ENCODE results near the gene RRP8.

RRP8 gene

GRCh38 chr11:6632116-6633073 is 29.0 kb upstream of the RRP8 start:
- no peak for DNase-seq (ENCODE audit: low read depth)

- DNase-seq (ENCODE audit: low read depth), result no peak
Measured at GRCh38 chr11:6631361-6631890, 28.0 kb upstream of the RRP8 start.

- no peak for DNase-seq (ENCODE audit: low read depth)
Measured at GRCh38 chr11:6630632-6631291, 27.3 kb upstream of the RRP8 start.

DNA sequence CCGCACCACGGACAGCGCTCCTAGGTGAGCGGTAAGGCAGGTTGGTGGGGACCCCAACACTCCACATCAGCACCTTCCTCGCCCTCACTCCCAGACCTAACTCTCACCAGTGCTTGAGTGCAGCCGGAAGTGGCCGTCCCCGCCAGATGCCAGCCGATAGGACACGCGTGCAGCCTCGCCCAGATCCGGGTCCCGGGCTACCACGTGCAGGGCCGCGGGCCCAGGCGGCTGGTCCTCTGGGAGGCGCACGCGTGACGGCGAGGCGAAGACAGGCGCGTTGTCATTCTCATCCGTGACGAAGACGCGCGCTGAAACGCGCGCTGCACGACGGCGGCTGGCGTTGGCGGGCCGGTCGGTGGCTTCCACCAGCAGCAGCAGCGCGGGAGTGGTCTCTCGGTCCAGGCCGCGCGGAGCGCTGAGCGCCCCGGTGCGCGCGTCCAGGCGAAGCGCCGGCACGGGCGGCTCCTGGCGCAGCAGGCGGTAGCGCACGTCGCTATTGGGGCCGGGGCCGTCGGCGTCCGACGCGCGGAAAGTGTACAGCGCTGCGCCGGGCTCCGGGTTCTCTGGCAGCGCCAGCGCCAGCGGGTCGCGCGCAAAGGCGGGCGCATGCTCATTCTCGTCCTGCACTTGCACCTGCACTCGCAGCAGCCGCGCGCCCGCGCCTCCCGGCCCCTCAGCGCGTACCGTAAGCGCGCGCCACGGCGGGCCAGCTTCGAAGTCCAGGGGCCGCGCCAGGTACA is 26.6 kb upstream of the RRP8 start:
- DNase-seq (ENCODE audit: low read depth), result no peak

DNA sequence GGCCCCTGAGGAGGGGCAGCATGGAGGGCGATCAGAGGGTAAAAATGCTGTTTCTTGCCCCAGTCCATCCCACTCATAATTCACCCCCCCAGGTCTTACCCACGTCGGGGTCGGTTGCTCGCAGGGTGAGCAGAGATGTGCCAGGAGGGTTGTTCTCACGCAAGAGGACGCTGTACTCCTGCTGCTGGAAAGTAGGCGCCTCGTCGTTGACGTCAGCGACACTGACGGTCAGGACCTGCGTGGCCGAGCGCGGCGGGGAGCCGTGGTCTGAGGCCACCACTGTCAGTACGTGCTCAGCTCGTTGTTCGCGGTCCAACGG is 26.1 kb upstream of the RRP8 start:
- no peak for DNase-seq (ENCODE audit: low read depth)

GRCh38 chr11:6628526-6628925 is 25.1 kb upstream of the RRP8 start:
- no peak for DNase-seq (ENCODE audit: low read depth)

DNA sequence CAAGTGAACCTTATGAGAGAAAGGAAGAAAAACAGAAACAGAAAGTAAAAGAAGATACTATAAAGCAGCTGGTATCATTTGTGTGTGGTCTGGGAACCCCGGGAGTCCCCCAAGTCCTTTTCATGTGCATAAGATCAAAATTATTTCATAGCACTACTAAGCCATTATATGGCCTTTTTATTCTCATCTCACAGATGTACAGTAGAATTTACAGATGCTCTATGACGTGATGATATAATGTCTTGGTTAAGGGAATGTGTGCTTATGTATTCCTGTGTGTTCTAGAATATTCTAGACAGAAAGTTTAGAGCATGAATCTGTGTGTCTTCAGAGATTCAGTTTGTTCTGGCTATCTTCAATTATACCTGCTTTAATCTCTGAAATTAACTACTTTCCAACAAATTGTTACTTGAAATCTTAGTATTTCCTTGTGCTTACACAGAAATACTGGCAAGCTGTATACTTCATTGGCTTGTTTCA is 24.4 kb upstream of the RRP8 start:
- DNase-seq (ENCODE audit: low read depth), result no peak

DNA sequence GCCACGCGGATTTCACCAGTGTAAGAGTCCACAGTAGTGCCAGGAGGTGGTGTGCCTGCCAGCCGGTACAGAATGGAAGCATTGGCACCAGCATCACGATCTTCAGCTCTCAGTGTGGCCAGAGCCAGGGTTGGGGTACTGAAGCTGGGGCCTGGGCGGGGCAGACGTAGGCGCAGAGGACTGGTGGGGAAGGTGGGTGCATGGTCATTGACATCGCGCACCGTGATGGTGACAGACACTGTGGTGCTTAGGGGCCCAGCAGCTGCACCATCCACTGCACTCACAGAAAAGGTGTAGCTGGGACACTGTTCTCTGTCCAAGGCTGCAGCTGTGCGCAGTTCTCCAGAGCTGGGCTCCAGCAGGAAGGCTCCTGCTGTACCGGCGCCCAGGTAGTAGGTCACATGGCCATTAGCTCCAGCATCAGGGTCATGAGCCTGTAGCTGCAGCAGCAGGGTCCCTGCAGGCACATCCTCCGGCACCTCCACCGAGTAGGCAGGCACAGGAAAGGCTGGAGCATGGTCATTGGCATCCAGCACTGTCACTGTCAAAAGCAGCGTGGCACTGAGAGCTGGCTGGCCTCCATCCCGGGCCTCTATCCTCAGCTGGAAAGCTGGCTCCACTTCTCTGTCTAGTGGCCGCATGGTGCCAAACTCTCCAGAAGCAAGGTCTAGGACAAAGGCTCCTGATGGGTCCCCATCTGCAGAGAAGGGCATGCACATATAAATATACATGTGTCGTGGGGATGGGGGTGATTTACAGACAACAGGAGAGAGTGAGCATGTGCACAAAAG is 23.8 kb upstream of the RRP8 start:
- no peak for DNase-seq (ENCODE audit: low read depth)

- DNase-seq (ENCODE audit: low read depth), result no peak
Measured at GRCh38 chr11:6625832-6626420, 22.5 kb upstream of the RRP8 start.

DNA sequence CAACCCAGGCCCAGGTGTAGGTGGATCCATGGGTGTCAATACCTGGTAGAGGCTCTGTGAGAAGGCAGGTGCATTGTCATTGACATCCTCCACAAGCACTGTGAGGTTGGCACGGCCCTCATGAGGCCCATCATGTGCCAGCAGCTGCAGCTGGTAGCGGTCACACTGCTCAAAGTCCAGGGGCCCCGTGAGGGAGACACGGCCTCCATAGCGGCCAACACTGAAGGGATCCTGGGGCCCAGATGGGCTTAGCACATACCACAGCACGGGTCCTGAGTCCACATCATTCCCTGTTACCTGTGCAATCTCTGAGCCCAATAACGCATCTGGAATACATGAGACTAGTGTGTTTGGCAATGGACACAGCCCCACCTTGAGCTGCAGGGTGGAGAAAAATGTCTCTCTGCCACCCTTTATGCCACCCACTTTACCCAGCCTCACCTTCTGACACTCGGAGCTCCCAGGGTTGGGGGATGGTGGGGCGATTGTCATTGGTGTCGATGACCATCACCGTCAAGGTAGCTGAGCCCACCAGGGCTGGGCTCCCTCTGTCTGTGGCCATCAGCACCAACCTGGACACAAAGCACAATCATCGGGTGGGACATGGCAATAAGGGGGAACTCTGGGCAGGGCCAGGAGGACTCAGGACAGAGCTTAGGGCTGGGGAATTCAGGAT is 21.9 kb upstream of the RRP8 start:
- no peak for DNase-seq (ENCODE audit: low read depth)

DNA sequence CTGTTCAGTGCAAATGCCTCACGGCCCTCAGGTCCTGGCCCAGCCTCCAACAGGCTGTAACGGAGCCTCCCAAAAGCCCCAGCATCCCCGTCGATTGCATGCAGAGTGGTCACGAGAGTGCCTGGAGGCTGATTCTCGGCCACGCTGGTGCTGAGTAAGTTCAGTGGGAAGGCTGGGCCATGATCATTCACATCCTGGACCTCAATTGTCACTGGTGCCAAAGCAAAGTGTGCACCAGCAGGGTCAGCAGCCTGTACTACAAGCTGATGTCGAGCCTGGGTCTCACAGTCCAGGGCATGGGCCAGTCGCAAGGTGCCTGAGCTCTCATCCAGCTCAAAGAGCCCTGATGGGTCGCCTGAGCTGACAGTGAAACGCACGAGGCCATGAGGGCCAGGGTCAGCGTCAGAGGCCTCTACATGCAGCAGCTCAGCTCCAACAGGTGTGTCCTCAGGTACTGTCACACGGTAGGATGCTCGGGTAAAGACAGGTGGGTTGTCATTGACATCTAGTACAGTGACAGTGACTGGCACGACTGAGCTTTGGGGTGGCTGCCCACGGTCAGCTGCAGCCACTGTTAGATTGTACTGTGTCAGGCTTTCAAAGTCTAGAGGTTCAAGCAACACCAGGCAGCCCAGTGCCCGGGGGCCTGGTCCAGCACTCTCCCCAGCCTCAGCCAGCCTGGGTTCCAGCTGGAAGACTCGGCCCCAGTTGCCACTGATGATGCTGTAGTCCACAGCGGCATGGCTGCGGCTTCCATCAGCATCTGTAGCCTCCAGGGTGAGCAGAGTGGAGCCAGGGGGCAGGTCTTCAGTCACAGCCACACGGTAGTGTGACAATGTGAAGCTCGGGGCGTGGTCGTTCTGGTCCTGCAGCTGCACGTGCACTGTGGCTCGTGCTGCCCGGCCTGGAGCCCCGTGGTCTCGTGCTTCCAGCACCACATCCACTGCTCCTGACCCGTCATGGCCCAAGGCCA is 20.3 kb upstream of the RRP8 start:
- DNase-seq (ENCODE audit: low read depth), result no peak

DNA sequence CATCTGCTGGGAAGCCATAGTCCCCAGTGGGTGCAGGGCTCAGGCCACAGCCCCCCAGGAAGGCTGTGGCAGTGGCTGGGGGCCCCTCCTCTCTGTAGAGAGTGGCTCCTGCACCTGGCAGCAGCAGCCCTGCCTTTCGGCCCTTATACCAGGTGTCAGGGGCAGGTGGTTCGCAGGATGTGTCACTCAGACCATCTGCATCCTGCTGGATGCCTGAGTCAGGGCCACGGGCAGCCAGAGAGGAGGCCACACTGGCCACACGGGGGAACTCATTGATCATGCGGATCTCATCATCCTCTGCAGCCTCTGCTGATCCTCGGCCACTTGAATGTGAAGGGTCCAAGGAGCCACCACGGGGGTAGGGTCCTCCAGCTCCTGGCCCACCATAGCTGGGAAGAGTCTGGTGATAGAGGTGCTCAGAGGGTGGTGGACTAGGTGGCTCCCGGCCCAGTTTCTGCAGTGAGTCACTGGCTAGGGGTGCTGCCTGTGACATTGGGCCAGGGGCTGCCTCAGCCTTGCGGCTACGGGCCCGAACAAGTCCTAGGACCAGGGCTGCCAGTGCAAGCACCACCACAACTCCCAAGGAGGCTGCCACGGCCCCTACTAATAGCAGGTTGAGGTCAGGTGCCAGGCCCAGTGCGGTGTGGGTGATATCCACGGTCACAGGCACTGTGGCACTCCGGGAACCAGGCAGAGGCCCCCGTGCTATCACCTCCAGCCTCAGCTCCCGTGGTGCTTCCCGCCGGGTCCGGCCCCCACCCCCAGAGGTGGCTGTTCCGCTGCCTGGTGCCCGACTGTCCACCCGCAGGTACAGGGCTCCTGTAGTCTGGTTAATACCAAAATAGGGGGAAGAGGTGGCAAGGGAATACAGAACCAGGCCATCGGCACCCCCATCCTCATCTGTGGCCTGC is 19.1 kb upstream of the RRP8 start:
- DNase-seq (ENCODE audit: low read depth), result no peak

GRCh38 chr11:6621711-6622211 is 18.3 kb upstream of the RRP8 start:
- no peak for DNase-seq (ENCODE audit: low read depth)

- DNase-seq (ENCODE audit: low read depth), result no peak
Measured at GRCh38 chr11:6620636-6621035, 17.2 kb upstream of the RRP8 start.

- peak; percentile 84 for DNase-seq (ENCODE audit: low read depth)
Measured at GRCh38 chr11:6619004-6619745, 15.8 kb upstream of the RRP8 start, which contains the start of gene TPP1. TSS of gene TPP1 (minus strand) at chr11:6619422. CDS start at chr11:6619400, 22 bp downstream.

- DNase-seq (ENCODE audit: low read depth), result peak; percentile 43
Measured at GRCh38 chr11:6618117-6619003, 14.9 kb upstream of the RRP8 start.

All from stimulated activated CD8-positive, alpha-beta memory T cell treated with anti-CD3 and anti-CD28 coated beads, Interleukin-4, amount 100 ng/mL, for 24 hours (primary cell).